ENCODE data around the gene ARMC9. TPM values are rescaled to one million over a fixed set of nuclear protein-coding genes. Genes with fewer than 3 reads are reported as not detected.

The ARMC9 gene
- total RNA-seq, 1 donor from 2014 or later, result 27.5 TPM

- H3K27me3 ChIP-seq (ENCODE audit: control insufficient read depth, insufficient read depth, low read length), result no peaks in the 10 kb centered on the region
- no peaks in the 10 kb centered on the region for H3K36me3 ChIP-seq (ENCODE audit: control insufficient read depth, insufficient read depth, low read length)
- DNase-seq (ENCODE audit: low read depth), result no peak
- TF ChIP-seq CTCF (IDR thresholded peaks at IDR 0.05; ENCODE audit: insufficient read depth, low read length, poor library complexity, severe bottlenecking), result no peak
- H3K4me3 ChIP-seq (ENCODE audit: low read depth, low read length), result no peak overlapping the region
Observed at GRCh38 chr2:231278868-231279267, 80.4 kb downstream of the ARMC9 start.

DNA sequence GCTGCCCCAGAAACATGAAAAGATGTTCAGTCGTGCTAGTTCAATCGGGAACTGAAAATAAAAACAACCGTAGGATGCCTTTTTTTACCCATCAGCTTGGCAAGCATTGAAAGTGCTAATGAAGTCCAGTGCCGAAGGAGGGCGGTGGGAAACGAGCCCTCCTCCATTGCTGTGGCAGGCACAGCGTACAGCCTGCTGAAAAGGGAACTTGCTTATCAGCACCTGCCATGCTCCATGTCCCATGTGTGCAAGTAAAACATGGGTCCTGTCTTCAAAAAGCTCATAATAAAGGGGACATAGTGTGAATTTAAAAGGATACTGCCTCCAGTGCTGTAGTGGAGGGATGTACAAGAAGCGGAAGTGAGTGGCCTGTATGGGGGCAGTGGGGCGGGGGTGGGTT, 82.4 kb downstream of the ARMC9 start:
- no peak for DNase-seq (ENCODE audit: low read depth)
- TF ChIP-seq CTCF (IDR thresholded peaks at IDR 0.05; ENCODE audit: insufficient read depth, low read length, poor library complexity, severe bottlenecking), result no peak
- no peaks in the 10 kb centered on the region for H3K36me3 ChIP-seq (ENCODE audit: control insufficient read depth, insufficient read depth, low read length)
- no peak overlapping the region for H3K4me3 ChIP-seq (ENCODE audit: low read depth, low read length)
- no peaks in the 10 kb centered on the region for H3K27me3 ChIP-seq (ENCODE audit: control insufficient read depth, insufficient read depth, low read length)

GRCh38 chr2:231284296-231284695, 85.9 kb downstream of the ARMC9 start:
- peaks cover 1% of the 10 kb centered on the region for H3K36me3 ChIP-seq (ENCODE audit: control insufficient read depth, insufficient read depth, low read length)
- TF ChIP-seq CTCF (IDR thresholded peaks at IDR 0.05; ENCODE audit: insufficient read depth, low read length, poor library complexity, severe bottlenecking), result no peak
- no peak overlapping the region for H3K4me3 ChIP-seq (ENCODE audit: low read depth, low read length)
- no peak for DNase-seq (ENCODE audit: low read depth)
- no peaks in the 10 kb centered on the region for H3K27me3 ChIP-seq (ENCODE audit: control insufficient read depth, insufficient read depth, low read length)

GRCh38 chr2:231286964-231287363, 88.5 kb downstream of the ARMC9 start:
- H3K4me3 ChIP-seq (ENCODE audit: low read depth, low read length), result no peak overlapping the region
- no peak for DNase-seq (ENCODE audit: low read depth)
- no peaks in the 10 kb centered on the region for H3K27me3 ChIP-seq (ENCODE audit: control insufficient read depth, insufficient read depth, low read length)
- peaks cover 1% of the 10 kb centered on the region for H3K36me3 ChIP-seq (ENCODE audit: control insufficient read depth, insufficient read depth, low read length)
- no peak for TF ChIP-seq CTCF (IDR thresholded peaks at IDR 0.05; ENCODE audit: insufficient read depth, low read length, poor library complexity, severe bottlenecking)

DNA sequence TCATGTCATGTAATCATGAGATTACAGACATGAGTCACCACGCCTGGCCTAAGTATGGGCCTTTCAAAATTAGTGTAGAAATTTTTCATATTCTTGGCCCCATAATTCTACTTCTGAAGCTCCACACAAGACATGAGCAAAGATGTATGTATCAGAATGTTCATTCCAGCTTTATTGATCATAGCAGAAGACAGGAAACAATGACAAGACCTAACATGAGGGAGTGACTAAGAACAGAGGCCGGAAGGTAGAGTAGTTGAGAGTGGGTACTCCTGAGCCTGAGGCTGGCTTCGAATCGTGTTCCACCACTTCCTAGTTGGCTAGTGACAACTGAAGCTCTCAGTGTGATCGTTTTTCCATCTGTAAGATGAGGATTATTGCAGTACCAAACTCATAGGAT, 89.3 kb downstream of the ARMC9 start:
- no peak for TF ChIP-seq CTCF (IDR thresholded peaks at IDR 0.05; ENCODE audit: insufficient read depth, low read length, poor library complexity, severe bottlenecking)
- Histone ChIP-seq H3K4me3 (ENCODE audit: low read depth, low read length) (no peak overlapping the region), H3K27me3 (ENCODE audit: control insufficient read depth, insufficient read depth, low read length) (no peaks in the 10 kb centered on the region), H3K36me3 (ENCODE audit: control insufficient read depth, insufficient read depth, low read length) (peaks cover 1% of the 10 kb centered on the region)
- no peak for DNase-seq (ENCODE audit: low read depth)

- Histone ChIP-seq H3K36me3 (ENCODE audit: control insufficient read depth, insufficient read depth, low read length) (peaks cover 1% of the 10 kb centered on the region), H3K4me3 (ENCODE audit: low read depth, low read length) (no peak overlapping the region), H3K27me3 (ENCODE audit: control insufficient read depth, insufficient read depth, low read length) (no peaks in the 10 kb centered on the region)
- TF ChIP-seq CTCF (IDR thresholded peaks at IDR 0.05; ENCODE audit: insufficient read depth, low read length, poor library complexity, severe bottlenecking), result no peak
- DNase-seq (ENCODE audit: low read depth), result no peak
Observed at GRCh38 chr2:231288590-231288989, 90.2 kb downstream of the ARMC9 start.
